ENCODE results near the gene OBI1.

OBI1 gene

DNA sequence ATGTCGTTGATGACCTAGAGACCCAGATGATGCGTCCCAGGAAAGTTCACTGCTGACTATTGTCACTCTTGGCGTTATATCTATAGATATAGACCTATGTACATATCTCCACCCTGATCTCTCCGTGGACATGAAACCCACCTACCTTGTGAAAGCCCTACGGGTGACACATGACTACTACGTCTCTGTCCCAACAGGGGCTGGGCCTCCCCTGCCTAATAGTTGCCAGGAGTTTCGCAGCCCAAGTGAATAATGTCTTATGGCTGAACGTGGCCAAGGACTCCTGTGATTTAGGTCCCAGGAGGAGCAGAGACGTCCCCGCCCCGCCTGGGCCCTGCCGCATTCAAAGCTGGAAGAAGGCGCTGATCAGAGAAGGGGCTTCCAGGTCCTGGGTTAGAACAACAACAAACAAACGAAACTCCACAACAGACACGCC, 50.7 kb downstream of the OBI1 start:
- Histone ChIP-seq H3F3A (ENCODE audit: insufficient read depth, low read length) (no peaks in the 10 kb centered on the region), H2AFZ (ENCODE audit: low read length) (0 out of 2 replicates have a peak overlapping the region, but pooled peaks have one; percentile 44), H3K4me1 (ENCODE audit: low read length) (0 out of 2 replicates have a peak, but pooled peaks cover 6% of the 10 kb centered on the region), H3K4me3 (ENCODE audit: low read length) (peak overlapping the region; percentile 58), H3K9me2 (replicated peaks; ENCODE audit: insufficient read depth, low read length) (no peaks in the 10 kb centered on the region), H3K27me3 (replicated peaks; ENCODE audit: insufficient read depth, low read length) (no peaks in the 10 kb centered on the region), H4K20me1 (ENCODE audit: insufficient read depth, low read length) (no peaks in the 10 kb centered on the region), H3K27ac (ENCODE audit: low read length) (no peak overlapping the region), H3K9me3 (replicated peaks; ENCODE audit: insufficient read depth, low read length) (no peaks in the 10 kb centered on the region), H3K36me3 (replicated peaks; ENCODE audit: insufficient read depth, low read length) (no peaks in the 10 kb centered on the region), H3K9ac (ENCODE audit: low read length) (no peak overlapping the region), H3K79me2 (ENCODE audit: low read length) (no peaks in the 10 kb centered on the region), H3K4me2 (ENCODE audit: low read depth, low read length) (peak overlapping the region; percentile 72; the same call in 1 of the 2 replicates)
- no peak for DNase-seq
- TF ChIP-seq EZH2 (optimal IDR thresholded peaks at IDR 0.05; ENCODE audit: low read depth, low read length) (no peak), EZH2phosphoT487 (IDR thresholded peaks at IDR 0.05; ENCODE audit: low read length) (no peak)
- TF ChIP-seq, protein P1, sequence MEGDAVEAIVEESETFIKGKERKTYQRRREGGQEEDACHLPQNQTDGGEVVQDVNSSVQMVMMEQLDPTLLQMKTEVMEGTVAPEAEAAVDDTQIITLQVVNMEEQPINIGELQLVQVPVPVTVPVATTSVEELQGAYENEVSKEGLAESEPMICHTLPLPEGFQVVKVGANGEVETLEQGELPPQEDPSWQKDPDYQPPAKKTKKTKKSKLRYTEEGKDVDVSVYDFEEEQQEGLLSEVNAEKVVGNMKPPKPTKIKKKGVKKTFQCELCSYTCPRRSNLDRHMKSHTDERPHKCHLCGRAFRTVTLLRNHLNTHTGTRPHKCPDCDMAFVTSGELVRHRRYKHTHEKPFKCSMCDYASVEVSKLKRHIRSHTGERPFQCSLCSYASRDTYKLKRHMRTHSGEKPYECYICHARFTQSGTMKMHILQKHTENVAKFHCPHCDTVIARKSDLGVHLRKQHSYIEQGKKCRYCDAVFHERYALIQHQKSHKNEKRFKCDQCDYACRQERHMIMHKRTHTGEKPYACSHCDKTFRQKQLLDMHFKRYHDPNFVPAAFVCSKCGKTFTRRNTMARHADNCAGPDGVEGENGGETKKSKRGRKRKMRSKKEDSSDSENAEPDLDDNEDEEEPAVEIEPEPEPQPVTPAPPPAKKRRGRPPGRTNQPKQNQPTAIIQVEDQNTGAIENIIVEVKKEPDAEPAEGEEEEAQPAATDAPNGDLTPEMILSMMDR (IDR thresholded peaks at IDR 0.05; ENCODE audit: low read length), result no peak

- Histone ChIP-seq H3K4me2 (ENCODE audit: low read depth, low read length) (no peak overlapping the region; the same call in 1 of the 2 replicates), H3K4me3 (ENCODE audit: low read length) (no peak overlapping the region), H3K27ac (ENCODE audit: low read length) (no peak overlapping the region), H3K9me2 (replicated peaks; ENCODE audit: insufficient read depth, low read length) (no peaks in the 10 kb centered on the region), H3F3A (ENCODE audit: insufficient read depth, low read length) (no peaks in the 10 kb centered on the region), H3K36me3 (replicated peaks; ENCODE audit: insufficient read depth, low read length) (no peaks in the 10 kb centered on the region), H3K4me1 (ENCODE audit: low read length) (0 out of 2 replicates have a peak, but pooled peaks cover 6% of the 10 kb centered on the region), H3K27me3 (replicated peaks; ENCODE audit: insufficient read depth, low read length) (no peaks in the 10 kb centered on the region), H3K79me2 (ENCODE audit: low read length) (no peaks in the 10 kb centered on the region), H4K20me1 (ENCODE audit: insufficient read depth, low read length) (no peaks in the 10 kb centered on the region), H2AFZ (ENCODE audit: low read length) (no peak overlapping the region), H3K9me3 (replicated peaks; ENCODE audit: insufficient read depth, low read length) (no peaks in the 10 kb centered on the region), H3K9ac (ENCODE audit: low read length) (no peak overlapping the region)
- DNase-seq, result no peak
- TF ChIP-seq, protein P1 (IDR thresholded peaks at IDR 0.05; ENCODE audit: low read length), result no peak
- no peak for TF ChIP-seq EZH2phosphoT487 (IDR thresholded peaks at IDR 0.05; ENCODE audit: low read length)
- no peak for TF ChIP-seq EZH2 (optimal IDR thresholded peaks at IDR 0.05; ENCODE audit: low read depth, low read length)
Observed at GRCh38 chr13:78607409-78608251, 51.3 kb downstream of the OBI1 start.

- Histone ChIP-seq H3K9me2 (replicated peaks; ENCODE audit: insufficient read depth, low read length) (no peaks in the 10 kb centered on the region), H3K79me2 (ENCODE audit: low read length) (no peaks in the 10 kb centered on the region), H3K27ac (ENCODE audit: low read length) (no peak overlapping the region), H3K4me2 (ENCODE audit: low read depth, low read length) (no peak overlapping the region), H3K9ac (ENCODE audit: low read length) (no peak overlapping the region), H3F3A (ENCODE audit: insufficient read depth, low read length) (no peaks in the 10 kb centered on the region), H3K9me3 (replicated peaks; ENCODE audit: insufficient read depth, low read length) (no peaks in the 10 kb centered on the region), H4K20me1 (ENCODE audit: insufficient read depth, low read length) (no peaks in the 10 kb centered on the region), H2AFZ (ENCODE audit: low read length) (no peak overlapping the region), H3K4me3 (ENCODE audit: low read length) (no peak overlapping the region), H3K4me1 (ENCODE audit: low read length) (0 out of 2 replicates have a peak, but pooled peaks cover 6% of the 10 kb centered on the region), H3K27me3 (replicated peaks; ENCODE audit: insufficient read depth, low read length) (no peaks in the 10 kb centered on the region), H3K36me3 (replicated peaks; ENCODE audit: insufficient read depth, low read length) (no peaks in the 10 kb centered on the region)
- no peak for DNase-seq
- TF ChIP-seq EZH2phosphoT487 (IDR thresholded peaks at IDR 0.05; ENCODE audit: low read length), result no peak
- TF ChIP-seq, protein P1 (IDR thresholded peaks at IDR 0.05; ENCODE audit: low read length), result no peak
- no peak for TF ChIP-seq EZH2 (optimal IDR thresholded peaks at IDR 0.05; ENCODE audit: low read depth, low read length)
Observed at GRCh38 chr13:78606471-78607408, 52.2 kb downstream of the OBI1 start.

Measured in MM.1S (cell line).